Endothelial cell of umbilical vein (primary cell): ENCODE data around the gene CEBPB. TPM values are rescaled to one million over a fixed set of nuclear protein-coding genes. Genes with fewer than 3 reads are reported as not detected.

ENCODE experiments used
- BruUV-seq: library from RNA; stranded (reverse); fragments of 400-500 nt; replicated peaks from 2 replicates; lab custom pipeline; 2021; lab: Mats Ljungman, UMichigan
- CTCF ChIA-PET: fragments of 300-600, 350-600 bp; sonication (Branson Sonifier 250); formaldehyde crosslinking; loops from one replicate; lab custom pipeline; 2021; ENCODE audit warnings: antibody characterized with exemption, inconsistent platforms; lab: Charles Lee
- POLR2A ChIA-PET: fragments of 300-600, 350-600 bp; sonication (Branson Sonifier 250); formaldehyde crosslinking; loops from one replicate; lab custom pipeline; 2021; ENCODE audit warnings: antibody characterized with exemption, inconsistent platforms; lab: Charles Lee
- DNase-seq: peaks from one replicate; pipeline ENCODE4 v3.0.0-alpha.2; 2011; ENCODE audit warnings: low read depth, low spot score
- FAIRE-seq: peaks from 2 replicates; lab custom pipeline; 2011; peaks lifted over from hg19 to GRCh38; lab: Jason Lieb, UNC
- H2AFZ ChIP-seq: 2 replicates; pipeline ENCODE4 v1.6.0; 2012; ENCODE audit warnings: low read depth, low read length, control low read depth, inconsistent platforms
- H3K27ac ChIP-seq: 2 replicates; pipeline ENCODE4 v1.5.1; 2011; ENCODE audit warnings: low read depth, mild to moderate bottlenecking, control low read depth, low read length, moderate library complexity; ENCODE audit not compliant: insufficient read depth
- H3K27me3 ChIP-seq, 2 experiments: 2 replicates each; pipeline versions ENCODE4 v1.6.0 to v1.6.1; 2011; ENCODE audit warnings: low read length in 2 of 2, mixed read lengths in 1 of 2; ENCODE audit not compliant: control insufficient read depth in 2 of 2, insufficient read depth in 2 of 2
- H3K36me3 ChIP-seq, 2 experiments: 2 replicates in 1 of 2; 3 replicates in 1 of 2; pipeline ENCODE4 v1.5.1; 2011; ENCODE audit warnings: low read length in 2 of 2, mild to moderate bottlenecking in 1 of 2, moderate library complexity in 1 of 2; ENCODE audit not compliant: control insufficient read depth in 2 of 2, insufficient read depth in 2 of 2; ENCODE audit errors: extremely low read depth in 1 of 2
- H3K4me1 ChIP-seq: 3 replicates; pipeline ENCODE4 v1.5.1; 2011; ENCODE audit warnings: mild to moderate bottlenecking, low read length; ENCODE audit not compliant: control insufficient read depth, insufficient read depth; ENCODE audit errors: extremely low read depth
- H3K4me2 ChIP-seq: 2 replicates; pipeline ENCODE4 v1.6.1; 2011; ENCODE audit warnings: low read length, control low read depth, mixed read lengths; ENCODE audit not compliant: insufficient read depth
- H3K4me3 ChIP-seq, 3 experiments: fragments of 200-600 bp in 1 of 3; sonication (generic), shearing (Covaris generic) in 1 of 3; replicated peaks in 1 of 3; 2 replicates each; pipeline ENCODE4 v1.5.1; 2011 to 2016; ENCODE audit warnings: control low read depth in 3 of 3, low read length in 3 of 3, mild to moderate bottlenecking in 2 of 3, inconsistent platforms in 1 of 3, low read depth in 1 of 3, moderate library complexity in 1 of 3; ENCODE audit not compliant: insufficient read depth in 1 of 3
- H3K79me2 ChIP-seq: 2 replicates; pipeline ENCODE4 v1.6.0; 2012; ENCODE audit warnings: low read length, inconsistent platforms; ENCODE audit not compliant: control insufficient read depth, insufficient read depth
- H3K9ac ChIP-seq: replicated peaks from 2 replicates; pipeline ENCODE3; 2011; ENCODE audit warnings: low read length, control low read depth; ENCODE audit not compliant: insufficient read depth; ENCODE audit errors: extremely low read depth
- H3K9me1 ChIP-seq: replicated peaks from 3 replicates; pipeline ENCODE4 v1.6.0; 2011; ENCODE audit warnings: mild to moderate bottlenecking, low read length; ENCODE audit not compliant: control insufficient read depth, insufficient read depth; ENCODE audit errors: extremely low read depth
- H3K9me3 ChIP-seq: replicated peaks from 2 replicates; pipeline ENCODE4 v1.5.1; 2012; ENCODE audit warnings: low read length, inconsistent platforms; ENCODE audit not compliant: control insufficient read depth, insufficient read depth
- H4K20me1 ChIP-seq: replicated peaks from 2 replicates; pipeline ENCODE3; 2011; ENCODE audit warnings: mild to moderate bottlenecking, low read length; ENCODE audit not compliant: control insufficient read depth, insufficient read depth; ENCODE audit errors: extremely low read depth
- FOS ChIP-seq: IDR thresholded peaks from 2 replicates; pipeline ENCODE4 v1.6.1; 2011; ENCODE audit warnings: mild to moderate bottlenecking, low read length, moderate library complexity, borderline replicate concordance; ENCODE audit not compliant: insufficient read depth
- JUN ChIP-seq: IDR thresholded peaks from 2 replicates; pipeline ENCODE4 v1.6.1; 2011; ENCODE audit warnings: borderline replicate concordance, low read depth; ENCODE audit not compliant: insufficient read length, insufficient read depth
- MYC ChIP-seq: IDR thresholded peaks from one replicate; pipeline ENCODE4 v1.6.1; 2011; ENCODE audit warnings: mild to moderate bottlenecking, low read depth, low read length
- POLR2A ChIP-seq: IDR thresholded peaks from 2 replicates; pipeline ENCODE4 v1.6.1; 2012; ENCODE audit warnings: low read depth, mild to moderate bottlenecking, control low read depth, low read length
- POLR2AphosphoS5 ChIP-seq: IDR thresholded peaks from 2 replicates; pipeline ENCODE4 v1.6.1; 2012; ENCODE audit warnings: low read depth, mild to moderate bottlenecking, control low read depth, low read length, moderate library complexity; ENCODE audit not compliant: insufficient read depth
- dilution Hi-C: fragments of 300-500 bp; cut with MboI; formaldehyde crosslinking; loops from one replicate; pipeline ENCODE4 v1.15.0; 2019; ENCODE audit warnings: low sequenced_read_pairs; ENCODE audit not compliant: extremely low pct_ligation_motif_present
- intact Hi-C: fragments of 100-400 bp; cut with micrococcal nuclease; formaldehyde crosslinking; loops from one replicate; pipeline ENCODE4 v1.10.0; 2022
- polyA plus RNA-seq, 4 experiments: library from polyadenylated mRNA; depleted of rRNA in 3 of 4; stranded (reverse) in 3 of 4; unstranded in 1 of 4; fragments of >200 nt; gene quantifications; 2 replicates each; pipeline versions ENCODE4 v1.2.1 to v1.2.3, GENCODE V29; 2011 to 2012; ENCODE audit warnings: missing spikeins in 1 of 4
- total RNA-seq: library from RNA; stranded (reverse); gene quantifications from 2 replicates; pipeline ENCODE4 v1.2.3, GENCODE V29; 2021
- TF ChIP-seq, protein P1 (sequence below), 2 donors: IDR thresholded peaks; 1 replicate in 1 of 2; 2 replicates in 1 of 2; pipeline ENCODE4 v1.5.1; 2011; ENCODE audit warnings: low read length in 2 of 2, mild to moderate bottlenecking in 2 of 2, moderate library complexity in 2 of 2, control low read depth in 1 of 2, inconsistent platforms in 1 of 2, low read depth in 1 of 2; ENCODE audit not compliant: insufficient read depth in 1 of 2; ENCODE audit errors: extremely low read depth in 1 of 2
- TF ChIP-seq, protein P2 (sequence below): IDR thresholded peaks from 2 replicates; pipeline ENCODE4 v1.6.1; 2011; ENCODE audit not compliant: insufficient read depth, insufficient read length

The CEBPB gene
- total and polyA plus RNA-seq, 2 donors (not counting 3 experiments of a cell fraction or from before 2014, with no cell fraction given), result 3.7 to 11.4 TPM

DNA sequence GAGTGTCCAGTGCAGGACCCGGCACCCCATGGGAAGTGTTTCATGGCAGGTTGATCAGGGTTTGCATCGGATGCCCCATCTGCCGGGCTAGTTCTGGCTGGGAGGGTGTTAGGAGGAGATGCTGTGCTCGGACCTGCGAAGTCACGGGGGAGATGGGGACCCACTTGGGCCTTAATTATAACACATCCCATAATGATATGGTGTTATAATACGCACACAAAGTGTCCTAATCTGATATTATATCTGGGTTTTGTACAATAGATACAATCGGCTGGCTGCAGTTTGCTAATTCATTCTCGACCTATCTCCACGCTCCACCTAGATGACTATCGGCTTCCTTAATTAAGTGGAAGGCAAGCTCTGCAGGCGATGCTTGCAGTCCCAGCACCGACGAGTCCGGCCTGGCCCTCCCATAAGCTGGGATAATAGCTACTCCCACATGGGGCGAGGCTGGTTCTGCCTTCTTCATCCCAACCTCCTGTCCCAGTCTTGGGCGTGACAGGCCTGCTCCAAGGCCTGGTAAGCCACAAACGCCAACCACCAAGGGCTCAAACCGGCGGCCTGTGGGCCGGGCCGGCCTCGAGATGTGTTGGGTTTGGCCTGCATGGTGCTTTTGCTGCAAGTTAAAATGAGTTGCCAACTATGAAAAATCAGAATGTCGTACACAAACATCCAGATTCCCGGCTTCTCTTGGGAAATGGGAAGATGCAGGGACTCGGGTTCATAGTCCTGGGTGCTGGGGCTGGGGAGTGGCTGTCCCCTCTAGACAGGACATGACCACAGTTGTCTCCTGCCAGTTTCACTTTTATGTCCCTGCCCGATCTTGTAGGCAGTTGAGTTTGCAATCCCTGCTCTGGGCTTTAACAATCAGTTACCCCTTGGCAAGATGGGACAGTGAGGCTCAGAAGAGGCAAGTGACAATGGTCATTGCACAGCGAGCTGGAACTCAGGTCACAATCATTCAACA lies 32.7 kb downstream of the CEBPB start:
- H3K9ac ChIP-seq, result no peak overlapping the region
- no peak overlapping the region for H3K27ac ChIP-seq
- CTCF ChIA-PET, result no interaction called here
- FAIRE-seq (no peak), DNase-seq (no peak)
- no peak overlapping the region for H3K4me3 ChIP-seq
- dilution Hi-C loops, result no loop called here
- no peaks in the 10 kb centered on the region for H4K20me1 ChIP-seq
- intact Hi-C loops, result no loop called here
- no peak overlapping the region for H2AFZ ChIP-seq
- TF ChIP-seq POLR2A, result no peak
- no peak for TF ChIP-seq JUN
- TF ChIP-seq, protein P1, sequence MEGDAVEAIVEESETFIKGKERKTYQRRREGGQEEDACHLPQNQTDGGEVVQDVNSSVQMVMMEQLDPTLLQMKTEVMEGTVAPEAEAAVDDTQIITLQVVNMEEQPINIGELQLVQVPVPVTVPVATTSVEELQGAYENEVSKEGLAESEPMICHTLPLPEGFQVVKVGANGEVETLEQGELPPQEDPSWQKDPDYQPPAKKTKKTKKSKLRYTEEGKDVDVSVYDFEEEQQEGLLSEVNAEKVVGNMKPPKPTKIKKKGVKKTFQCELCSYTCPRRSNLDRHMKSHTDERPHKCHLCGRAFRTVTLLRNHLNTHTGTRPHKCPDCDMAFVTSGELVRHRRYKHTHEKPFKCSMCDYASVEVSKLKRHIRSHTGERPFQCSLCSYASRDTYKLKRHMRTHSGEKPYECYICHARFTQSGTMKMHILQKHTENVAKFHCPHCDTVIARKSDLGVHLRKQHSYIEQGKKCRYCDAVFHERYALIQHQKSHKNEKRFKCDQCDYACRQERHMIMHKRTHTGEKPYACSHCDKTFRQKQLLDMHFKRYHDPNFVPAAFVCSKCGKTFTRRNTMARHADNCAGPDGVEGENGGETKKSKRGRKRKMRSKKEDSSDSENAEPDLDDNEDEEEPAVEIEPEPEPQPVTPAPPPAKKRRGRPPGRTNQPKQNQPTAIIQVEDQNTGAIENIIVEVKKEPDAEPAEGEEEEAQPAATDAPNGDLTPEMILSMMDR (IDR thresholded peaks at IDR 0.05; ENCODE audit: extremely low read depth in 1 of 2, insufficient read depth in 1 of 2, low read depth in 1 of 2, low read length in 2 of 2), result no peak
- TF ChIP-seq, protein P2, sequence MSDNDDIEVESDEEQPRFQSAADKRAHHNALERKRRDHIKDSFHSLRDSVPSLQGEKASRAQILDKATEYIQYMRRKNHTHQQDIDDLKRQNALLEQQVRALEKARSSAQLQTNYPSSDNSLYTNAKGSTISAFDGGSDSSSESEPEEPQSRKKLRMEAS, result no peak
- TF ChIP-seq POLR2AphosphoS5, result no peak
- TF ChIP-seq FOS, result no peak
- TF ChIP-seq MYC, result no peak
- no peak overlapping the region for H3K4me2 ChIP-seq
- no peaks in the 10 kb centered on the region for H3K4me1 ChIP-seq
- H3K27me3 ChIP-seq, result no peaks in the 10 kb centered on the region
- H3K9me3 ChIP-seq, result no peaks in the 10 kb centered on the region
- BruUV-seq, result no TSS peak
- no peaks in the 10 kb centered on the region for H3K79me2 ChIP-seq
- POLR2A ChIA-PET, result interaction anchor here (0.7 kb wide), 1 partner anchor 66 kb away, joined by 6 read pairs; no protein-coding TSS in a partner anchor
- H3K9me1 ChIP-seq, result no peaks in the 10 kb centered on the region
- no peaks in the 10 kb centered on the region for H3K36me3 ChIP-seq
